ENCODE measurements around the gene CBLB. TPM values are rescaled to one million over a fixed set of nuclear protein-coding genes. Genes with fewer than 3 reads are reported as not detected.

The CBLB gene
- total and polyA plus RNA-seq, 12 donors: 20.4 to 58.9 (median 33.5) TPM

DNA sequence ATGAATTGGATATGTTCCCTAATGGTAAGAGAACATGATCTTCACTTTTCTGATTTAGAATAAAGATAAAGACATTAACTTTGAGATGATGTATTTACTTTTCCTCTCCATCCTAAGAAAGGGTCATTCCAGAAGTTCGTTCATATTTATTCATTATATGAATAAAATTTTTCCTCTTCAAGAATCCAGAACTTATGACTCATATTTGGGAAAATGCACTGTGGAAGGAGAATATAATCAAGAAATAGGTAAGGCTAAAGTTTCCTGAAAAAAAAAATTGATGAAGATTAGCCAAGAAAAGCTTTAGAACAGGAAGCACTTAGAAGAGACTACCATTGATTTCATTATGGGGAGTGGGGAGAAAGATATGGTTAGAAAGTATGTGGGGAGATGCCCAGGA, 36.5 kb upstream of the CBLB start:
- Histone ChIP-seq H3K27ac (no peak overlapping the region), H3K4me3 (no peak overlapping the region), H3K36me3 (replicated peaks in 1 of 2) (no peaks in the 10 kb centered on the region), H3K27me3 (no peaks in the 10 kb centered on the region), H3K4me1 (replicated peaks in 1 of 2) (peaks cover 13 to 16% of the 10 kb centered on the region in 2 donors), H3K9me3 (replicated peaks in 1 of 3) (no peaks in the 10 kb centered on the region)
- no peak for DNase-seq
- TF ChIP-seq POLR2A (IDR thresholded peaks at IDR 0.05) (no peak), CTCF (IDR thresholded peaks at IDR 0.05) (no peak)
- intact Hi-C loops (cut with DNase I): no loop called here
- WGBS, 4 donors: 66 to 73% (median 69%) methylated on average over 1 of the region's 1 CpG

GRCh38 chr3:105904678-105905284, 36.0 kb upstream of the CBLB start:
- H3K27ac ChIP-seq: no peak overlapping the region
- TF ChIP-seq POLR2A (IDR thresholded peaks at IDR 0.05) (no peak), CTCF (IDR thresholded peaks at IDR 0.05) (no peak)
- no peaks in the 10 kb centered on the region for H3K27me3 ChIP-seq
- H3K9me3 ChIP-seq (replicated peaks in 1 of 3): no peaks in the 10 kb centered on the region
- peak in 1 of 7 donors; percentile 2 for DNase-seq
- 57 to 72% (median 62%) methylated on average over 5 of the region's 5 CpGs for WGBS, 4 donors
- H3K36me3 ChIP-seq (replicated peaks in 1 of 2): no peaks in the 10 kb centered on the region
- H3K4me1 ChIP-seq (replicated peaks in 1 of 2): peaks cover 13 to 16% of the 10 kb centered on the region in 2 donors
- intact Hi-C loops (cut with DNase I): no loop called here
- H3K4me3 ChIP-seq: no peak overlapping the region

DNA sequence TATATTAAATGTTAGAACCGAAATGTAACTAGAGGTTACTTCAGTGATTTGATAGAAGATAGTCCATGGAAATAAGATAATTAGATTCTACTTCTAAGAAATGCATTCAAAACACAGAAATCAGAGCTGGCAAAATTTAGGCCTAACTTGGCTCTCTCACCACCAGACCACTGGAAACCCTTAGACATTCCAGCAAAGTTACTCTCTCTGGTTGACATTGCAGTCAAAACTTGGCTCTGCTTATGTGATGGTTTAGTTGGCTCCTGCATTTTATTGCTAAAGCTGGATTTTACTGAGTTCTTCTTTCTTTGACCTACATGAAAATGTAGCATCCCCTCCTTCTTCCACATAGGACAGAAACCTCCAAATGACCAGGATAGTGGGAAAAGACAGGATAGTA, 35.4 kb upstream of the CBLB start:
- H3K9me3 ChIP-seq (replicated peaks in 1 of 3): no peaks in the 10 kb centered on the region
- intact Hi-C loops (cut with DNase I): no loop called here
- peaks cover 13 to 16% of the 10 kb centered on the region in 2 donors for H3K4me1 ChIP-seq (replicated peaks in 1 of 2)
- H3K4me3 ChIP-seq: no peak overlapping the region
- H3K27ac ChIP-seq: no peak overlapping the region
- DNase-seq: no peak
- H3K36me3 ChIP-seq (replicated peaks in 1 of 2): no peaks in the 10 kb centered on the region
- no peaks in the 10 kb centered on the region for H3K27me3 ChIP-seq
- WGBS, 4 donors: 93 to 99% (median 96%) methylated on average over 1 of the region's 1 CpG
- TF ChIP-seq CTCF (IDR thresholded peaks at IDR 0.05) (no peak), POLR2A (IDR thresholded peaks at IDR 0.05) (no peak)

DNA sequence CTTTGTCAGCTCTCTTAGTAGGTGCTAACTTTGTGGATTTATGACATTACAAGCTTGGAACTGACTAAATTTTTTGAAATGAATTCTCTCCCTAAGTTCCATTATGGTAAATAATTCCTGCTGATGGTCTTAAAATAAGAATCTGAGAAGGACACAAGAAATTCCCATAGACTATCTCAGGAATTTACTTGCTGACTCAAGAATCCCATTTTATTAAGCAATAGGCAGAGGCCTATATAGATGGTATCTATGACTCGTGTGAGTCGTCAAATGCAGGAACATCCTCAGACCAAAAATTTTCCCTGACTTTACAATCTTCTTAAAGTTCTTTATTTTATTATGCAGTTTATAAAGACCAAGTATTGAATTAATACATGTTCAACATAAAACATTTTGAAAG, 30.7 kb upstream of the CBLB start:
- Histone ChIP-seq H3K9me3 (replicated peaks in 1 of 3) (no peaks in the 10 kb centered on the region), H3K27ac (no peak overlapping the region), H3K4me3 (no peak overlapping the region), H3K4me1 (replicated peaks in 1 of 2) (no peaks in the 10 kb centered on the region), H3K36me3 (replicated peaks in 1 of 2) (no peaks in the 10 kb centered on the region), H3K27me3 (no peaks in the 10 kb centered on the region)
- DNase-seq: no peak
- WGBS, 4 donors: 66 to 86% (median 84%) methylated on average over 2 of the region's 2 CpGs
- no peak for TF ChIP-seq POLR2A (IDR thresholded peaks at IDR 0.05)
- TF ChIP-seq CTCF (IDR thresholded peaks at IDR 0.05): no peak
- intact Hi-C loops (cut with DNase I): no loop called here

Data from adrenal gland (tissue), 12 donors.